ENCODE measurements around the gene COX7A1. TPM values are rescaled to one million over a fixed set of nuclear protein-coding genes. Genes with fewer than 3 reads are reported as not detected.

The COX7A1 gene
- total RNA-seq, 1 donor from 2014 or later, result 1.0 TPM

DNA sequence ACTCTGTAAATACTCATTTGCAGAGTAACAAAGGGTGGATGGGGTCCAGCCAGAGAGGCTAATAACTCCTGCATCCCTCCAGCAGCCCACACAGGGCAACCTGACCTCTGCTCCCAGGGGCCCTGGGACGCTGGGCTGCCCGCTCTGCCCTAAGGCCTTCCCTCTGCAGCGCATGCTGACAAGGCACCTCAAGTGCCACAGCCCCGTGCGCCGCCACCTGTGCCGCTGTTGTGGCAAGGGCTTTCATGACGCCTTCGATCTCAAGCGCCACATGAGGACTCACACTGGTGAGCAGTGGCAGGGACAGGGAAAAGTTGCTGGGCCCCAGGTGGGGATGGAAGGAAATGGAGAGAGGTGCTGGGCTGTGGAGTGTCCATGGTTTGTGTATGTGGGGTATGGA is 39.6 kb downstream of the COX7A1 start:
- TF ChIP-seq CTCF (IDR thresholded peaks at IDR 0.05; ENCODE audit: insufficient read depth, low read length, poor library complexity, severe bottlenecking), result no peak
- Histone ChIP-seq H3K36me3 (ENCODE audit: control insufficient read depth, insufficient read depth, low read length) (no peaks in the 10 kb centered on the region), H3K4me3 (ENCODE audit: low read depth, low read length) (no peak overlapping the region), H3K27me3 (ENCODE audit: control insufficient read depth, insufficient read depth, low read length) (no peaks in the 10 kb centered on the region)
- no peak for DNase-seq (ENCODE audit: low read depth)

GRCh38 chr19:36111200-36111539 is 41.1 kb downstream of the COX7A1 start:
- no peaks in the 10 kb centered on the region for H3K36me3 ChIP-seq (ENCODE audit: control insufficient read depth, insufficient read depth, low read length)
- H3K27me3 ChIP-seq (ENCODE audit: control insufficient read depth, insufficient read depth, low read length), result no peaks in the 10 kb centered on the region
- TF ChIP-seq CTCF (IDR thresholded peaks at IDR 0.05; ENCODE audit: insufficient read depth, low read length, poor library complexity, severe bottlenecking), result no peak
- DNase-seq (ENCODE audit: low read depth), result no peak
- H3K4me3 ChIP-seq (ENCODE audit: low read depth, low read length), result no peak overlapping the region

GRCh38 chr19:36110487-36111199 is 41.6 kb downstream of the COX7A1 start, which contains the start of gene OVOL3:
OVOL3 (plus strand) TSS chr19:36111143; CDS start chr19:36111203, 60 bp downstream.
- no peak for DNase-seq (ENCODE audit: low read depth)
- Histone ChIP-seq H3K4me3 (ENCODE audit: low read depth, low read length) (no peak within 1 kb of the TSS), H3K36me3 (ENCODE audit: control insufficient read depth, insufficient read depth, low read length) (no peaks in the 10 kb centered on the region), H3K27me3 (ENCODE audit: control insufficient read depth, insufficient read depth, low read length) (no peaks in the 10 kb centered on the region)
- no peak for TF ChIP-seq CTCF (IDR thresholded peaks at IDR 0.05; ENCODE audit: insufficient read depth, low read length, poor library complexity, severe bottlenecking)

GRCh38 chr19:36108684-36109083 is 43.6 kb downstream of the COX7A1 start:
- TF ChIP-seq CTCF (IDR thresholded peaks at IDR 0.05; ENCODE audit: insufficient read depth, low read length, poor library complexity, severe bottlenecking), result no peak
- no peak for DNase-seq (ENCODE audit: low read depth)

DNA sequence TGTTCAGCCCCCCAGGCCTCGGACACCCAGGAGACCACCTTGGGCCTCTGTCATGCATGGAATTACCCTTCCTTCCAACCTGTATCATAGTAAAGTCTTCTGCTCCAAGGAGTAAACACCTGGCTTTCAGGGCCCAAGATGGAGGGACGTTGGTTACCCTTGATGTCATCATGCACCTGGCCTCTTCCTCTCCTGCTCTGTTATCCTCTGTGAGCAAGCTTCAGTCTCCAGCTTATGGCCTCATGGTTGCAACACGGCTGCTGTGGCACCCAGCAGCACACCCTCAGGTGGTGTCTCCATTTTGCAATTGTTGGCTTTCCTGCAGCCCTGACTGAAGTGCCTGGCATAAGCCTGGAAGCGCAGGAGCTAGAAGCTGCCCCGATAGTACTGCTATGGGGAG is 45.3 kb downstream of the COX7A1 start:
- Histone ChIP-seq H3K36me3 (ENCODE audit: control insufficient read depth, insufficient read depth, low read length) (no peaks in the 10 kb centered on the region), H3K4me3 (ENCODE audit: low read depth, low read length) (no peak overlapping the region), H3K27me3 (ENCODE audit: control insufficient read depth, insufficient read depth, low read length) (no peaks in the 10 kb centered on the region)
- no peak for TF ChIP-seq CTCF (IDR thresholded peaks at IDR 0.05; ENCODE audit: insufficient read depth, low read length, poor library complexity, severe bottlenecking)
- DNase-seq (ENCODE audit: low read depth), result no peak

More at GRCh38 chr19:36108684-36109083, 43.6 kb downstream of the COX7A1 start:
- H3K4me3 ChIP-seq (ENCODE audit: low read depth, low read length), result no peak overlapping the region
- no peaks in the 10 kb centered on the region for H3K36me3 ChIP-seq (ENCODE audit: control insufficient read depth, insufficient read depth, low read length)
- H3K27me3 ChIP-seq (ENCODE audit: control insufficient read depth, insufficient read depth, low read length), result no peaks in the 10 kb centered on the region

GRCh38 chr19:36106441-36106840 is 45.8 kb downstream of the COX7A1 start:
- H3K36me3 ChIP-seq (ENCODE audit: control insufficient read depth, insufficient read depth, low read length), result no peaks in the 10 kb centered on the region
- TF ChIP-seq CTCF (IDR thresholded peaks at IDR 0.05; ENCODE audit: insufficient read depth, low read length, poor library complexity, severe bottlenecking), result no peak
- no peak for DNase-seq (ENCODE audit: low read depth)
- H3K4me3 ChIP-seq (ENCODE audit: low read depth, low read length), result no peak overlapping the region
- no peaks in the 10 kb centered on the region for H3K27me3 ChIP-seq (ENCODE audit: control insufficient read depth, insufficient read depth, low read length)
